Right lobe of liver (tissue), 4 donors: ENCODE results near the gene SLC4A5.

Experiments
- POLR2A ChIP-seq: fragments of 450-650 bp; IDR thresholded peaks from one replicate; pipeline ENCODE4 v1.6.1; 2017; ENCODE audit warnings: antibody characterized with exemption, mild to moderate bottlenecking
- TF ChIP-seq, protein P1 (sequence below), 4 donors: fragments of 200-600 bp in 3 of 4; fragments of 450-650 bp in 1 of 4; IDR thresholded peaks; one replicate each; pipeline versions ENCODE4 v1.5.1 to v1.8.0; 2016 to 2022; ENCODE audit warnings: antibody characterized with exemption in 4 of 4, mild to moderate bottlenecking in 2 of 4
- donor health status: DM: no; HTN: no; CAD: no.
- donor health status: DM: no; HTN: no; CAD: no.
- donor health status: DM: no; HTN: yes; CAD: no.

GRCh38 chr2:74345272-74345943 lies 2.2 kb upstream of the SLC4A5 start:
- TF ChIP-seq POLR2A = no peak
- TF ChIP-seq, protein P1, sequence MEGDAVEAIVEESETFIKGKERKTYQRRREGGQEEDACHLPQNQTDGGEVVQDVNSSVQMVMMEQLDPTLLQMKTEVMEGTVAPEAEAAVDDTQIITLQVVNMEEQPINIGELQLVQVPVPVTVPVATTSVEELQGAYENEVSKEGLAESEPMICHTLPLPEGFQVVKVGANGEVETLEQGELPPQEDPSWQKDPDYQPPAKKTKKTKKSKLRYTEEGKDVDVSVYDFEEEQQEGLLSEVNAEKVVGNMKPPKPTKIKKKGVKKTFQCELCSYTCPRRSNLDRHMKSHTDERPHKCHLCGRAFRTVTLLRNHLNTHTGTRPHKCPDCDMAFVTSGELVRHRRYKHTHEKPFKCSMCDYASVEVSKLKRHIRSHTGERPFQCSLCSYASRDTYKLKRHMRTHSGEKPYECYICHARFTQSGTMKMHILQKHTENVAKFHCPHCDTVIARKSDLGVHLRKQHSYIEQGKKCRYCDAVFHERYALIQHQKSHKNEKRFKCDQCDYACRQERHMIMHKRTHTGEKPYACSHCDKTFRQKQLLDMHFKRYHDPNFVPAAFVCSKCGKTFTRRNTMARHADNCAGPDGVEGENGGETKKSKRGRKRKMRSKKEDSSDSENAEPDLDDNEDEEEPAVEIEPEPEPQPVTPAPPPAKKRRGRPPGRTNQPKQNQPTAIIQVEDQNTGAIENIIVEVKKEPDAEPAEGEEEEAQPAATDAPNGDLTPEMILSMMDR (IDR thresholded peaks at IDR 0.05) = no peak
